Diencephalon (tissue), 1 donor: Measurements from ENCODE around the gene SLC7A1. TPM values are rescaled to one million over a fixed set of nuclear protein-coding genes. Genes with fewer than 3 reads are reported as not detected.

Experiments
- total RNA-seq: library from RNA; depleted of rRNA; stranded (reverse); fragments of >200 nt; gene quantifications from one replicate; pipeline ENCODE4 v1.2.3, GENCODE V29; 2014

Gene SLC7A1
- 38.3 TPM for total RNA-seq

GRCh38 chr13:29595380-29596063 lies at the start of gene SLC7A1:
Gene SLC7A1, minus strand, starts transcription at chr13:29595688. Its CDS starts 59,500 bp downstream, at chr13:29536188.

